Tibial artery (tissue), 4 donors: ENCODE results near the gene GDF15.
A peak's percentile ranks its signal among the peaks of the same experiment; 100 is the strongest.
"Not testable (repeated sequence)": the region's sequence is repeated elsewhere in the genome, so short reads cannot be mapped to it uniquely, and the experiment has no call there.

Experiments
- DNase-seq, 2 donors: peaks; one replicate each; pipeline ENCODE4 v3.0.0-alpha.2; 2019
- H3K27ac ChIP-seq, 2 donors: fragments of 200-600 bp; sonication (generic) in 1 of 2; 1 replicate in 1 of 2; 2 replicates in 1 of 2; pipeline ENCODE4 v1.5.1; 2018 to 2019; ENCODE audit warnings: mild to moderate bottlenecking in 1 of 2
- H3K27me3 ChIP-seq, 2 donors: fragments of 200-600 bp; sonication (generic) in 1 of 2; one replicate each; pipeline versions ENCODE4 v1.5.1 to v1.6.0; 2016 to 2019
- H3K36me3 ChIP-seq, 3 donors: fragments of 200-600 bp; sonication (generic) in 2 of 3; one replicate each; pipeline ENCODE4 v1.5.1; 2016 to 2019; ENCODE audit warnings: mild to moderate bottlenecking in 2 of 3
- H3K4me1 ChIP-seq, 4 donors: fragments of 200-600 bp; sonication (generic) in 2 of 4; 1 replicate in 3 of 4; 2 replicates in 1 of 4; pipeline ENCODE4 v1.5.1; 2016 to 2019
- H3K4me3 ChIP-seq, 2 donors: fragments of 200-600 bp; sonication (generic) in 1 of 2; 1 replicate in 1 of 2; 2 replicates in 1 of 2; pipeline ENCODE4 v1.5.1; 2018 to 2019; ENCODE audit warnings: mild to moderate bottlenecking in 2 of 2
- H3K9me3 ChIP-seq, 3 donors: fragments of 200-600 bp; sonication (generic) in 1 of 3; one replicate each; pipeline ENCODE4 v1.5.1; 2016 to 2019
- CTCF ChIP-seq, 2 experiments: fragments of 200-600 bp in 1 of 2; fragments of 450-650 bp in 1 of 2; IDR thresholded peaks; one replicate each; pipeline ENCODE4 v1.5.1; 2017 to 2019; ENCODE audit warnings: antibody characterized with exemption in 2 of 2, mild to moderate bottlenecking in 1 of 2, moderate library complexity in 1 of 2
- intact Hi-C: fragments of 100-400 bp; cut with DNase I; formaldehyde crosslinking; loops from one replicate; pipeline ENCODE4 v1.15.0; 2023; ENCODE audit warnings: low total_unique reads

GDF15 gene

GRCh38 chr19:18357041-18357440 lies 28.9 kb upstream of the GDF15 start:
- H3K36me3 ChIP-seq, result peaks cover 5 to 68% (median 44%) of the 10 kb centered on the region in 3 donors
- intact Hi-C loops, result no loop called here

GRCh38 chr19:18361646-18362045 lies 24.3 kb upstream of the GDF15 start:
- Histone ChIP-seq H3K27ac (no peak overlapping the region), H3K9me3 (peaks cover 0 to 6% (median 0%) of the 10 kb centered on the region in 3 donors), H3K27me3 (no peaks in the 10 kb centered on the region), H3K4me3 (no peak overlapping the region), H3K36me3 (peaks cover 5 to 67% (median 39%) of the 10 kb centered on the region in 3 donors), H3K4me1 (peaks cover 0 to 18% (median 11%) of the 10 kb centered on the region in 4 donors)
- intact Hi-C loops, result no loop called here
- no peak for TF ChIP-seq CTCF (IDR thresholded peaks at IDR 0.05)
- no peak for DNase-seq

More at GRCh38 chr19:18357041-18357440, 28.9 kb upstream of the GDF15 start:
- Histone ChIP-seq H3K27ac (peak overlapping the region in 1 of 2 donors; percentile 62), H3K4me3 (no peak overlapping the region), H3K9me3 (peaks cover 0 to 6% (median 0%) of the 10 kb centered on the region in 3 donors), H3K27me3 (no peaks in the 10 kb centered on the region), H3K4me1 (peaks cover 0 to 12% (median 7%) of the 10 kb centered on the region in 4 donors)
- no peak for TF ChIP-seq CTCF (IDR thresholded peaks at IDR 0.05)
- no peak for DNase-seq

GRCh38 chr19:18362934-18363542 lies 22.9 kb upstream of the GDF15 start:
- H3K36me3 ChIP-seq, result peaks cover 0 to 53% (median 26%) of the 10 kb centered on the region in 3 donors
- intact Hi-C loops, result no loop called here
- no peak for TF ChIP-seq CTCF (IDR thresholded peaks at IDR 0.05)
- peak overlapping the region in 1 of 2 donors; percentile 70 for H3K27ac ChIP-seq
- H3K4me3 ChIP-seq, result no peak overlapping the region
- no peaks in the 10 kb centered on the region for H3K9me3 ChIP-seq
- DNase-seq, result no peak
- no peaks in the 10 kb centered on the region for H3K27me3 ChIP-seq
- H3K4me1 ChIP-seq, result peaks cover 0 to 16% (median 9%) of the 10 kb centered on the region in 4 donors

- Histone ChIP-seq H3K27me3 (no peaks in the 10 kb centered on the region), H3K4me1 (peaks cover 0 to 16% (median 9%) of the 10 kb centered on the region in 4 donors), H3K9me3 (no peaks in the 10 kb centered on the region), H3K36me3 (peaks cover 0 to 46% (median 25%) of the 10 kb centered on the region in 3 donors), H3K27ac (peak overlapping the region in 1 of 2 donors; percentile 70), H3K4me3 (no peak overlapping the region)
- intact Hi-C loops, result no loop called here
- no peak for DNase-seq
- TF ChIP-seq CTCF (IDR thresholded peaks at IDR 0.05), result no peak
Measured at GRCh38 chr19:18363787-18364186, 22.2 kb upstream of the GDF15 start.

- H3K9me3 ChIP-seq, intact Hi-C loops, H3K27me3 ChIP-seq, DNase-seq: not testable (repeated sequence)
- H3K27ac ChIP-seq, result peak overlapping the region; percentile 49 to 70
- H3K4me3 ChIP-seq, result peak overlapping the region in 1 of 2 donors; percentile 9
- peaks cover 0 to 40% (median 19%) of the 10 kb centered on the region in 3 donors for H3K36me3 ChIP-seq
- peaks cover 0 to 16% (median 9%) of the 10 kb centered on the region in 4 donors for H3K4me1 ChIP-seq
Measured at GRCh38 chr19:18364277-18364825, 21.6 kb upstream of the GDF15 start.

GRCh38 chr19:18364826-18365528 lies 21.0 kb upstream of the GDF15 start:
- Histone ChIP-seq H3K4me1 (peaks cover 0 to 16% (median 9%) of the 10 kb centered on the region in 4 donors), H3K4me3 (peak overlapping the region in 1 of 2 donors; percentile 9), H3K27ac (peak overlapping the region; percentile 49 to 70), H3K36me3 (peaks cover 0 to 34% (median 14%) of the 10 kb centered on the region in 3 donors), H3K9me3 (no peaks in the 10 kb centered on the region), H3K27me3 (no peaks in the 10 kb centered on the region)
- intact Hi-C loops, result no loop called here
- TF ChIP-seq CTCF (IDR thresholded peaks at IDR 0.05), result no peak
- peak; percentile 76 to 84 for DNase-seq
